GM23338 (cell line): Measurements from ENCODE around the gene VAPB. TPM values are rescaled to one million over a fixed set of nuclear protein-coding genes. Genes with fewer than 3 reads are reported as not detected.

Experiments used
- ATAC-seq: fragments of 200-7000 bp; cut with Tn5 transposase; 3 replicates; pipeline ENCODE4 v1.9.1; 2020
- DNase-seq: peaks from one replicate; pipeline ENCODE4 v3.0.0-alpha.2; 2015; ENCODE audit warnings: low spot score
- H2AFZ ChIP-seq: fragments of 200-600 bp; sonication (generic); 2 replicates; pipeline ENCODE4 v1.8.0; 2016; ENCODE audit warnings: antibody characterized with exemption, mild to moderate bottlenecking, moderate library complexity
- H3F3A ChIP-seq: fragments of 200-600 bp; sonication (generic); replicated peaks from 2 replicates; pipeline ENCODE4 v1.8.0; 2017; ENCODE audit warnings: antibody characterized with exemption, mixed run types, low read depth
- H3K27ac ChIP-seq: fragments of 200-600 bp; sonication (generic); 2 replicates; pipeline ENCODE4 v1.6.1; 2016; ENCODE audit warnings: low read depth
- H3K27me3 ChIP-seq: fragments of 200-600 bp; sonication (generic); 2 replicates; pipeline ENCODE4 v1.8.0; 2016; ENCODE audit warnings: mild to moderate bottlenecking, mixed run types, moderate library complexity; ENCODE audit not compliant: insufficient read depth
- H3K36me3 ChIP-seq: fragments of 200-600 bp; sonication (generic); 2 replicates; pipeline ENCODE4 v1.8.0; 2016; ENCODE audit warnings: mild to moderate bottlenecking; ENCODE audit not compliant: insufficient read depth
- H3K4me1 ChIP-seq: fragments of 200-600 bp; sonication (generic); 2 replicates; pipeline ENCODE4 v1.8.0; 2016; ENCODE audit warnings: mild to moderate bottlenecking, moderate library complexity; ENCODE audit not compliant: insufficient read depth
- H3K4me2 ChIP-seq: fragments of 200-600 bp; sonication (generic); 2 replicates; pipeline ENCODE4 v1.7.1; 2017; ENCODE audit warnings: mixed run types
- H3K4me3 ChIP-seq: fragments of 200-600 bp; sonication (generic); 2 replicates; pipeline ENCODE4 v1.6.1; 2016; ENCODE audit warnings: mixed run types
- H3K79me2 ChIP-seq: fragments of 200-600 bp; sonication (generic); replicated peaks from 2 replicates; pipeline ENCODE4 v1.8.0; 2017; ENCODE audit warnings: mild to moderate bottlenecking; ENCODE audit not compliant: insufficient read depth
- H3K9me2 ChIP-seq: fragments of 200-600 bp; sonication (generic); 2 replicates; pipeline ENCODE4 v1.8.0; 2017; ENCODE audit not compliant: insufficient read depth
- H4K20me1 ChIP-seq: fragments of 200-600 bp; sonication (generic); replicated peaks from 2 replicates; pipeline ENCODE4 v1.8.0; 2017; ENCODE audit warnings: mild to moderate bottlenecking; ENCODE audit not compliant: insufficient read depth
- H3K27ac Mint-ChIP-seq: 2 replicates; pipeline ENCODE4 v1.8.0; 2020; ENCODE audit warnings: inconsistent platforms, mild to moderate bottlenecking, moderate library complexity, mixed read lengths
- H3K27me3 Mint-ChIP-seq: 3 replicates; pipeline ENCODE4 v1.8.0; 2022; ENCODE audit warnings: low read depth, mild to moderate bottlenecking, moderate library complexity, mixed read lengths, inconsistent platforms; ENCODE audit not compliant: insufficient read depth, poor library complexity
- H3K36me3 Mint-ChIP-seq: 3 replicates; pipeline ENCODE4 v1.8.0; 2021; ENCODE audit warnings: low read depth, mild to moderate bottlenecking, inconsistent platforms, moderate library complexity, mixed read lengths
- H3K4me1 Mint-ChIP-seq: 3 replicates; pipeline ENCODE4 v1.8.0; 2020; ENCODE audit warnings: mild to moderate bottlenecking, inconsistent platforms, mixed read lengths
- H3K4me3 Mint-ChIP-seq: 3 replicates; pipeline ENCODE4 v1.8.0; 2021; ENCODE audit warnings: moderate library complexity, mild to moderate bottlenecking, inconsistent platforms, mixed read lengths
- H3K9me3 Mint-ChIP-seq: 3 replicates; pipeline ENCODE4 v1.8.0; 2020; ENCODE audit warnings: moderate library complexity, mild to moderate bottlenecking, inconsistent platforms, mixed read lengths
- CREB1 ChIP-seq: fragments of 250-450 bp; sonication (Bioruptor Pico); IDR thresholded peaks from 2 replicates; pipeline ENCODE4 v1.5.0; 2020; ENCODE audit warnings: low read depth, mild to moderate bottlenecking, moderate library complexity
- EZH2 ChIP-seq: fragments of 200-600 bp; sonication (generic); IDR thresholded peaks from one replicate; pipeline ENCODE4 v1.8.0; 2017; ENCODE audit warnings: antibody characterized with exemption, mild to moderate bottlenecking, low read depth; ENCODE audit not compliant: unreplicated experiment
- EZH2phosphoT487 ChIP-seq: fragments of 200-600 bp; sonication (generic); IDR thresholded peaks from one replicate; pipeline ENCODE4 v1.8.1; 2018; ENCODE audit warnings: antibody characterized with exemption; ENCODE audit not compliant: unreplicated experiment
- JUNB ChIP-seq: IDR thresholded peaks from one replicate; pipeline ENCODE4 v1.6.1; 2016; ENCODE audit warnings: antibody characterized with exemption; ENCODE audit not compliant: unreplicated experiment
- NANOG ChIP-seq: IDR thresholded peaks from 2 replicates; pipeline ENCODE4 v1.6.1; 2016; ENCODE audit warnings: antibody characterized with exemption, borderline replicate concordance
- POLR2AphosphoS5 ChIP-seq: IDR thresholded peaks from 2 replicates; pipeline ENCODE4 v1.6.1; 2016; ENCODE audit warnings: antibody characterized with exemption, low read depth
- STAT1 ChIP-seq: IDR thresholded peaks from one replicate; pipeline ENCODE4 v1.6.1; 2016; ENCODE audit warnings: antibody characterized with exemption; ENCODE audit not compliant: unreplicated experiment
- ZNF114 ChIP-seq: fragments of 250-450 bp; sonication (Bioruptor Pico); IDR thresholded peaks from 2 replicates; pipeline ENCODE4 v1.5.0; 2020; ENCODE audit warnings: mild to moderate bottlenecking, moderate library complexity
- ZNF331 ChIP-seq: fragments of 250-450 bp; sonication (Bioruptor Pico); IDR thresholded peaks from 2 replicates; pipeline ENCODE4 v1.5.0; 2020; ENCODE audit warnings: low read depth, mild to moderate bottlenecking, moderate library complexity
- polyA plus RNA-seq: library from polyadenylated mRNA; unstranded; fragments of >200 nt; fragmentation: Nextera tagmentation; extraction: Ambion mirVana; gene quantifications from 2 replicates; pipeline ENCODE4 v1.2.1, GENCODE V29; 2016
- total RNA-seq: library from RNA; depleted of rRNA; stranded (reverse); fragments of >200 nt; shearing (Covaris generic); gene quantifications from 2 replicates; pipeline ENCODE4 v1.2.3, GENCODE V29; 2014
- TF ChIP-seq, protein P1 (sequence below): IDR thresholded peaks from 2 replicates; pipeline ENCODE4 v1.6.1; 2016; ENCODE audit warnings: antibody characterized with exemption
- TF ChIP-seq, protein P2 (sequence below): fragments of 250-450 bp; sonication (Bioruptor Pico); IDR thresholded peaks from 2 replicates; pipeline ENCODE4 v1.5.0; 2020; ENCODE audit warnings: mild to moderate bottlenecking, moderate library complexity
- TF ChIP-seq, protein P3 (sequence below): IDR thresholded peaks from one replicate; pipeline ENCODE4 v1.6.1; 2018; ENCODE audit warnings: antibody characterized with exemption; ENCODE audit not compliant: unreplicated experiment
- TF ChIP-seq, protein P4 (sequence below), 2 experiments: fragments of 200-600 bp in 1 of 2; sonication (generic) in 1 of 2; conservative IDR thresholded peaks; 2 replicates each; pipeline versions ENCODE4 v1.5.1 to v1.6.1; 2016 to 2017; ENCODE audit warnings: antibody characterized with exemption in 2 of 2, low read depth in 2 of 2, mild to moderate bottlenecking in 2 of 2, moderate library complexity in 1 of 2

Gene VAPB
- total and polyA plus RNA-seq, 2 experiments from 2014 or later = 18.8 to 22.9 TPM

DNA sequence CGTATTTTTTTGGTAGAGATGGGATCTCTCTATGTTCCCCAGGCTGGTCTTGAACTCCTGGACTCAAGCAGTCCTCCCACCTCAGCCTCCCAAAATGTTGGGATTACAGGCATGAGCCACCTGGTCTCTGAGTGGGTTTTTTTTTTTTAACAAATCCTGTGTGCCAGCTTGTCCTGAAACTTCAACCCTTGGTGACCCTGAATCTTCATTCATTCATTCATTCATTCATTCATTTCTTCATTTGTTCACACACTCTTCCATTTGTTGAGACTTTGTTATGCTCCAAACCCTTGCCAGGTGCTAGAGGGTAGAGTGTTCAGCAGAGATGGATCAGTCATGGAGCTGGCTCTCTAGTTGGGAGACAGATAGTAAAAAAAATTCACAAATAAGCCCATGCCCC is 12.0 kb upstream of the VAPB start:
- Histone ChIP-seq H3K4me3 (no peak overlapping the region), H3K4me1 (peaks cover 46% of the 10 kb centered on the region), H3K27me3 (no peaks in the 10 kb centered on the region), H3F3A (no peaks in the 10 kb centered on the region; the same call in 1 of the 2 replicates), H3K36me3 (no peaks in the 10 kb centered on the region), H3K27ac (no peak overlapping the region), H2AFZ (no peak overlapping the region), H3K4me2 (no peak overlapping the region), H3K9me2 (0 out of 2 replicates have a peak, but pooled peaks cover 6% of the 10 kb centered on the region), H3K79me2 (no peaks in the 10 kb centered on the region), H4K20me1 (no peaks in the 10 kb centered on the region)
- Mint-ChIP-seq H3K27me3 (peaks cover 11% of the 10 kb centered on the region), H3K9me3 (peaks cover 18% of the 10 kb centered on the region), H3K4me1 (peaks cover 47% of the 10 kb centered on the region), H3K36me3 (peaks cover 12% of the 10 kb centered on the region), H3K4me3 (no peak overlapping the region; the same call in 2 of the 3 replicates), H3K27ac (no peak overlapping the region)
- TF ChIP-seq ZNF114 (CRISPR knock-in tag) = no peak
- TF ChIP-seq, protein P1, sequence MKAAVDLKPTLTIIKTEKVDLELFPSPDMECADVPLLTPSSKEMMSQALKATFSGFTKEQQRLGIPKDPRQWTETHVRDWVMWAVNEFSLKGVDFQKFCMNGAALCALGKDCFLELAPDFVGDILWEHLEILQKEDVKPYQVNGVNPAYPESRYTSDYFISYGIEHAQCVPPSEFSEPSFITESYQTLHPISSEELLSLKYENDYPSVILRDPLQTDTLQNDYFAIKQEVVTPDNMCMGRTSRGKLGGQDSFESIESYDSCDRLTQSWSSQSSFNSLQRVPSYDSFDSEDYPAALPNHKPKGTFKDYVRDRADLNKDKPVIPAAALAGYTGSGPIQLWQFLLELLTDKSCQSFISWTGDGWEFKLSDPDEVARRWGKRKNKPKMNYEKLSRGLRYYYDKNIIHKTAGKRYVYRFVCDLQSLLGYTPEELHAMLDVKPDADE = no peak
- no peak for TF ChIP-seq STAT1
- TF ChIP-seq EZH2 = no peak
- TF ChIP-seq, protein P2, sequence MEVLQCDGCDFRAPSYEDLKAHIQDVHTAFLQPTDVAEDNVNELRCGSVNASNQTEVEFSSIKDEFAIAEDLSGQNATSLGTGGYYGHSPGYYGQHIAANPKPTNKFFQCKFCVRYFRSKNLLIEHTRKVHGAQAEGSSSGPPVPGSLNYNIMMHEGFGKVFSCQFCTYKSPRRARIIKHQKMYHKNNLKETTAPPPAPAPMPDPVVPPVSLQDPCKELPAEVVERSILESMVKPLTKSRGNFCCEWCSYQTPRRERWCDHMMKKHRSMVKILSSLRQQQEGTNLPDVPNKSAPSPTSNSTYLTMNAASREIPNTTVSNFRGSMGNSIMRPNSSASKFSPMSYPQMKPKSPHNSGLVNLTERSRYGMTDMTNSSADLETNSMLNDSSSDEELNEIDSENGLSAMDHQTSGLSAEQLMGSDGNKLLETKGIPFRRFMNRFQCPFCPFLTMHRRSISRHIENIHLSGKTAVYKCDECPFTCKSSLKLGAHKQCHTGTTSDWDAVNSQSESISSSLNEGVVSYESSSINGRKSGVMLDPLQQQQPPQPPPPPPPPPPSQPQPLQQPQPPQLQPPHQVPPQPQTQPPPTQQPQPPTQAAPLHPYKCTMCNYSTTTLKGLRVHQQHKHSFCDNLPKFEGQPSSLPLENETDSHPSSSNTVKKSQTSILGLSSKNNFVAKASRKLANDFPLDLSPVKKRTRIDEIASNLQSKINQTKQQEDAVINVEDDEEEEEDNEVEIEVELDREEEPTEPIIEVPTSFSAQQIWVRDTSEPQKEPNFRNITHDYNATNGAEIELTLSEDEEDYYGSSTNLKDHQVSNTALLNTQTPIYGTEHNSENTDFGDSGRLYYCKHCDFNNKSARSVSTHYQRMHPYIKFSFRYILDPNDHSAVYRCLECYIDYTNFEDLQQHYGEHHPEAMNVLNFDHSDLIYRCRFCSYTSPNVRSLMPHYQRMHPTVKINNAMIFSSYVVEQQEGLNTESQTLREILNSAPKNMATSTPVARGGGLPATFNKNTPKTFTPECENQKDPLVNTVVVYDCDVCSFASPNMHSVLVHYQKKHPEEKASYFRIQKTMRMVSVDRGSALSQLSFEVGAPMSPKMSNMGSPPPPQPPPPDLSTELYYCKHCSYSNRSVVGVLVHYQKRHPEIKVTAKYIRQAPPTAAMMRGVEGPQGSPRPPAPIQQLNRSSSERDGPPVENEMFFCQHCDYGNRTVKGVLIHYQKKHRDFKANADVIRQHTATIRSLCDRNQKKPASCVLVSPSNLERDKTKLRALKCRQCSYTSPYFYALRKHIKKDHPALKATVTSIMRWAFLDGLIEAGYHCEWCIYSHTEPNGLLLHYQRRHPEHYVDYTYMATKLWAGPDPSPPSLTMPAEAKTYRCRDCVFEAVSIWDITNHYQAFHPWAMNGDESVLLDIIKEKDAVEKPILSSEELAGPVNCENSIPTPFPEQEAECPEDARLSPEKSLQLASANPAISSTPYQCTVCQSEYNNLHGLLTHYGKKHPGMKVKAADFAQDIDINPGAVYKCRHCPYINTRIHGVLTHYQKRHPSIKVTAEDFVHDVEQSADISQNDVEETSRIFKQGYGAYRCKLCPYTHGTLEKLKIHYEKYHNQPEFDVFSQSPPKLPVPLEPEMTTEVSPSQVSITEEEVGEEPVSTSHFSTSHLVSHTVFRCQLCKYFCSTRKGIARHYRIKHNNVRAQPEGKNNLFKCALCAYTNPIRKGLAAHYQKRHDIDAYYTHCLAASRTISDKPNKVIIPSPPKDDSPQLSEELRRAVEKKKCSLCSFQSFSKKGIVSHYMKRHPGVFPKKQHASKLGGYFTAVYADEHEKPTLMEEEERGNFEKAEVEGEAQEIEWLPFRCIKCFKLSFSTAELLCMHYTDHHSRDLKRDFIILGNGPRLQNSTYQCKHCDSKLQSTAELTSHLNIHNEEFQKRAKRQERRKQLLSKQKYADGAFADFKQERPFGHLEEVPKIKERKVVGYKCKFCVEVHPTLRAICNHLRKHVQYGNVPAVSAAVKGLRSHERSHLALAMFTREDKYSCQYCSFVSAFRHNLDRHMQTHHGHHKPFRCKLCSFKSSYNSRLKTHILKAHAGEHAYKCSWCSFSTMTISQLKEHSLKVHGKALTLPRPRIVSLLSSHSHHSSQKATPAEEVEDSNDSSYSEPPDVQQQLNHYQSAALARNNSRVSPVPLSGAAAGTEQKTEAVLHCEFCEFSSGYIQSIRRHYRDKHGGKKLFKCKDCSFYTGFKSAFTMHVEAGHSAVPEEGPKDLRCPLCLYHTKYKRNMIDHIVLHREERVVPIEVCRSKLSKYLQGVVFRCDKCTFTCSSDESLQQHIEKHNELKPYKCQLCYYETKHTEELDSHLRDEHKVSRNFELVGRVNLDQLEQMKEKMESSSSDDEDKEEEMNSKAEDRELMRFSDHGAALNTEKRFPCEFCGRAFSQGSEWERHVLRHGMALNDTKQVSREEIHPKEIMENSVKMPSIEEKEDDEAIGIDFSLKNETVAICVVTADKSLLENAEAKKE (CRISPR knock-in tag) = no peak
- TF ChIP-seq POLR2AphosphoS5 = no peak
- TF ChIP-seq, protein P3, sequence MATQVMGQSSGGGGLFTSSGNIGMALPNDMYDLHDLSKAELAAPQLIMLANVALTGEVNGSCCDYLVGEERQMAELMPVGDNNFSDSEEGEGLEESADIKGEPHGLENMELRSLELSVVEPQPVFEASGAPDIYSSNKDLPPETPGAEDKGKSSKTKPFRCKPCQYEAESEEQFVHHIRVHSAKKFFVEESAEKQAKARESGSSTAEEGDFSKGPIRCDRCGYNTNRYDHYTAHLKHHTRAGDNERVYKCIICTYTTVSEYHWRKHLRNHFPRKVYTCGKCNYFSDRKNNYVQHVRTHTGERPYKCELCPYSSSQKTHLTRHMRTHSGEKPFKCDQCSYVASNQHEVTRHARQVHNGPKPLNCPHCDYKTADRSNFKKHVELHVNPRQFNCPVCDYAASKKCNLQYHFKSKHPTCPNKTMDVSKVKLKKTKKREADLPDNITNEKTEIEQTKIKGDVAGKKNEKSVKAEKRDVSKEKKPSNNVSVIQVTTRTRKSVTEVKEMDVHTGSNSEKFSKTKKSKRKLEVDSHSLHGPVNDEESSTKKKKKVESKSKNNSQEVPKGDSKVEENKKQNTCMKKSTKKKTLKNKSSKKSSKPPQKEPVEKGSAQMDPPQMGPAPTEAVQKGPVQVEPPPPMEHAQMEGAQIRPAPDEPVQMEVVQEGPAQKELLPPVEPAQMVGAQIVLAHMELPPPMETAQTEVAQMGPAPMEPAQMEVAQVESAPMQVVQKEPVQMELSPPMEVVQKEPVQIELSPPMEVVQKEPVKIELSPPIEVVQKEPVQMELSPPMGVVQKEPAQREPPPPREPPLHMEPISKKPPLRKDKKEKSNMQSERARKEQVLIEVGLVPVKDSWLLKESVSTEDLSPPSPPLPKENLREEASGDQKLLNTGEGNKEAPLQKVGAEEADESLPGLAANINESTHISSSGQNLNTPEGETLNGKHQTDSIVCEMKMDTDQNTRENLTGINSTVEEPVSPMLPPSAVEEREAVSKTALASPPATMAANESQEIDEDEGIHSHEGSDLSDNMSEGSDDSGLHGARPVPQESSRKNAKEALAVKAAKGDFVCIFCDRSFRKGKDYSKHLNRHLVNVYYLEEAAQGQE = no peak
- no peak for TF ChIP-seq NANOG
- no peak for TF ChIP-seq JUNB
- TF ChIP-seq EZH2phosphoT487 = no peak
- no peak for TF ChIP-seq CREB1 (CRISPR knock-in tag)
- TF ChIP-seq ZNF331 (CRISPR knock-in tag) = no peak
- TF ChIP-seq, protein P4, sequence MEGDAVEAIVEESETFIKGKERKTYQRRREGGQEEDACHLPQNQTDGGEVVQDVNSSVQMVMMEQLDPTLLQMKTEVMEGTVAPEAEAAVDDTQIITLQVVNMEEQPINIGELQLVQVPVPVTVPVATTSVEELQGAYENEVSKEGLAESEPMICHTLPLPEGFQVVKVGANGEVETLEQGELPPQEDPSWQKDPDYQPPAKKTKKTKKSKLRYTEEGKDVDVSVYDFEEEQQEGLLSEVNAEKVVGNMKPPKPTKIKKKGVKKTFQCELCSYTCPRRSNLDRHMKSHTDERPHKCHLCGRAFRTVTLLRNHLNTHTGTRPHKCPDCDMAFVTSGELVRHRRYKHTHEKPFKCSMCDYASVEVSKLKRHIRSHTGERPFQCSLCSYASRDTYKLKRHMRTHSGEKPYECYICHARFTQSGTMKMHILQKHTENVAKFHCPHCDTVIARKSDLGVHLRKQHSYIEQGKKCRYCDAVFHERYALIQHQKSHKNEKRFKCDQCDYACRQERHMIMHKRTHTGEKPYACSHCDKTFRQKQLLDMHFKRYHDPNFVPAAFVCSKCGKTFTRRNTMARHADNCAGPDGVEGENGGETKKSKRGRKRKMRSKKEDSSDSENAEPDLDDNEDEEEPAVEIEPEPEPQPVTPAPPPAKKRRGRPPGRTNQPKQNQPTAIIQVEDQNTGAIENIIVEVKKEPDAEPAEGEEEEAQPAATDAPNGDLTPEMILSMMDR (conservative IDR thresholded peaks at IDR 0.05; ENCODE audit: low read depth in 2 of 2) = no peak
- ATAC-seq (no peak), DNase-seq (no peak)
